Globus pallidus (tissue), 1 donor: ENCODE measurements around the gene MORN1.

ENCODE experiments used
- DNase-seq: peaks from one replicate; pipeline ENCODE4 v3.0.0-alpha.2; 2015; ENCODE audit warnings: low spot score

The MORN1 gene

GRCh38 chr1:2404890-2405511 is 13.6 kb upstream of the MORN1 start:
- no peak for DNase-seq

DNA sequence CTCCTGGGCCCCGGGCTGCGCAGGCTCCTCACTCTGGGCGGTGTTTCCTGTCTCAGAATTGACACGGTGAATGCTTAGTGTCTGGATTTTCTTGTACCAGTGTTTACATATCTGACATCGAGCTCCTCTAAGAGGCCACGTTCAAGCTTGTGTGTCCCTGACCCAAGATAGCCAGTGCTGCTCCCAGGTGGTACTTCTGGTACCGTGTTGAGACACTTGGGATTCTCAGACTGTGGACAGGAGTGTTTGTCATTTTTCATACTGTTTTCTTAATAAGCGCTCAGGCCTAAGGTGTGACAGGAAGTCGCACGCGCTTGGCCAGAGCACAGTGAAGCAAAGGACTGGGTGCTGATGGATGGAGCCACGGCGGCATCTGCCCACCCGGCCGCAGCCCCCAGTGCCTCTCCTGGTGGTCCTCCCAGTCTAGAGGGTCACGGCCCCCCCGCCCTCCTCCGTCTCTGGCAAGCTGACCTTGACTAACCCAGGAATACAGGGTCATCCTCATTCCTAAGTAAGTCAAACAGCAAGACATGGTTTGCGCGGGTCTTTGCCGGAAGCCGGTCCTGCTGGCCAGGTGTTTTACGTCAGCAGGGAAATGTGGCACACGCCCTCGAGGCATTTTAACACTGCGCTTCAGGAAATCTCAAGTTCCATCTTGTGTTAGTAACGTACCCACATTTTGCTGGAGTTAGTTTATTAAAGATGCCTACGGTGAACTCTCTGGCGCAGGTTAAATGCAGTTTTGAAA is 13.0 kb upstream of the MORN1 start:
- no peak for DNase-seq

DNA sequence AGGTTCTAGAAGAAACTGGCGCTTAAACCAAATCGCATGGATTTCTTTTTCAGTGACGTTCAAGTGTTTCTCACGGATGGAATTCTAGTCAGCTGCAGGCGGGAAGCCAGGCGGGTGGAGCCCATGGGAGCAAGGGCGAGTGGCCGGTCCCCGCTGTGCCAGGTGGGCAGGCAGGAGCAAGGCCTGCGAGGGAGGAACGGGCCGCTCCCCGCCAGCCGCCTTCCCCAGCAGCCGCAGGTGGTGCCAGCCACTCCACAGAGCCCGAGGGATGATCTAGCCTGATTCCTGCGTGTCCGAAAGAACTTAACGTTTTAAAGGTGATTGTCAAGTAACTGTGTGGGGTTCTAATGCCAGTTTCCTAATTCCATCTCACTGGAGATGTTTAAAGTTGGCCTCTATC is 11.9 kb upstream of the MORN1 start:
- no peak for DNase-seq

- DNase-seq, result no peak
These were observed 11.1 kb upstream of the MORN1 start for GRCh38 chr1:2402420-2402819.

DNA sequence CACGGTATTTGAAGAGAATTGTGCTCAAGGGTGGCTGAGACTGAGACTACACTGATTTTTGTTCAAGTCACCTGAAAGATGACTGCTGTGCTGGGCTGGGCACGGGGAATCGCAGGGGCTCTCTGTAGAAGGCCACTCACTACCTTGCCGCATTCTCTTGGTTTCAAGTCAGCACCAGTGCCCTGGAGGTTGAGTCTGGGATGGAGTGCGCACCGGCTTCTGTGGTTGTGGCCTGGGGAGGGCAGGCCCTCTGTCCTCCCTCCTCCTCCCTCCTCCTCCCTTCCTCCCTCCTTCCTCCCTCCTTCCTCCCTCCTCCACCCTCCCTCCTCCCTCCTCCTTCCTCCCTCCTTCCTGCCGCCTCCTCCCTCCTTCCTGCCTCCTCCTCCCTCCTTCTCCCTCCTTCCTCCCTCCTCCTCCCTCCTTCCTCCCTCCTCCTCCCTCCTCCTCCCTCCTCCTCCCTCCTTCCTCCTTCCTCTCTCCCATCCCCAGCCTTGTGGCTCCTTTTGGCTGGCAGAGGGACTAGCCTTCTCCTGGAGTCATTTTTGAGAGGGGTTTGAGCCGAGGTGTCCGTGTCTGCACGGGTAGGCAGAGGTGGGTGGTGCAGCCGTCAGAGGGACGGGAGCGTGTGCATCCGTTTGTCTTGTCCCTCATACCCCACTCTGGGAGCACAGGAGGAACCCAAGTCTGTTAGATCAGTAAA is 9.7 kb upstream of the MORN1 start:
- DNase-seq, result no peak

GRCh38 chr1:2400576-2400909 is 9.2 kb upstream of the MORN1 start:
- no peak for DNase-seq

- DNase-seq, result no peak
These were observed 8.7 kb upstream of the MORN1 start for GRCh38 chr1:2399890-2400575.

GRCh38 chr1:2398871-2399270 is 7.5 kb upstream of the MORN1 start:
- no peak for DNase-seq

DNA sequence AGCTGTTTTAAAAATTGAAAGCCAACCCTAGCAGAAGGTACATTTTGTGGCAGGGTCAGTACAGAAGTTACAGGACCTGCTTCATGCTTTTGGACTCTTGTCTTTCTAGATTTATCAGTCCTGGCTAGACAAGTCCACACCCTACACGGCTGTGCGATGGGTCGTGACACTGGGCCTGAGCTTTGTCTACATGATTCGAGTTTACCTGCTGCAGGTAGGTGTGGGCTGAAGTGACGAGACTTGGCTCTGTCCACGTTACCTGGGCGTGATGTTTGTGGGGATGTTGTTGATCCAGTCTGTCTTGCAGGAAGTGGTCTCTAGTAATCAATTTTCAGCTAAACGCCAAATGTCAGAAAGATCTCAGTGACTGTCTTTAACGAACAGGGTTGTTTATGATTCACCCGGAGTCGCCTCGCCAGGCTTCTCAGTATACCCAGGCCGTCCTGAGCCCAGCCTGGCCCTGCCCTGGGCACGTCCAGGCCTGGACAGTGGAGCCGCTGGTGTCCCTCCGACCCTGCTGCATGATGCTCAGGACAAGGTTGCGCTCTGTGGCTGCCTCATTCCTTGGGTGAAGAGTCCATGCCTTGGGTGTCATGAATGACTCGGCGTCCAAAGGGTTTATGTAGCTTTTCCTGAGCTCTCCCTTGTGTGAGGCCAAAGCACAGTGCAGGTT is 5.8 kb upstream of the MORN1 start:
- no peak for DNase-seq

DNA sequence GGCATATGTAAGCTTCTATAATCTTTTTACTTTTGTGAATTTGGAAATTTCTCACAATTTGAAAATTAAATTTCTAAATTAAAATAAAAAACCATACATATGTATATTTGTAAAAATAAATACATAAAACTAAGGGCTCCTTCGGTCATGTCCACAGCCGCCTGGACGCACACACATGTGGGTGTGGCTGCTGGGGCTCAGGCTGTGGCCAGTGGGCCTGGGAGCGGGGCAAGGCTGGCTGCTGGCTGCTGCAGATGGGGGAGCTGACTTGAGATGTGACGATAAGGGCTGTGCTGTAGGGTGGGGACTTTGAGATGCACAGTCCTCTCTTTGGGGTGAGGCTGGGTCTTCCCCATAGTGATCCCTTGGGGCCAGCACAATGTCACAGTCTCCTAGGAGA is 5.1 kb upstream of the MORN1 start:
- no peak for DNase-seq

- no peak for DNase-seq
These were observed 4.7 kb upstream of the MORN1 start for GRCh38 chr1:2396059-2396458.

DNA sequence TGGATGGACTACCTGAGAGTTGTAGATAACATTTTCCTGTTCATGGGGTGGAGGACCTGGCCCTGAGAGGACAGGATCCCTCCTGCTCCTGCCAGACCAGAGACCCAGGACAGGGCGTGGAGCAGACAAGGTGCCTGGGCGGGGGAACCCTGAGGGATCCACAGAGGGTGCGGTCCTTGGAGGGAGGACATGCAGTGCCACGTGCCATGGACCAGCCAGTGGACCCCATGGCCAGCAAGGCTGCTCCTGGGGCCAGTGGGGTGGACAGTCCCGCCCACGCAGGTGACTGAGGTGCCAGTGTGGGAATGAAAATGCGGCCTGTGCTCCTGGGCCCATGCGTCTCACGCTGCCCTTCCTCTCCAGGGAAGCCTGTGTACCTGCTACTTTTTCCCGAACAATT is 3.9 kb upstream of the MORN1 start:
- no peak for DNase-seq

DNA sequence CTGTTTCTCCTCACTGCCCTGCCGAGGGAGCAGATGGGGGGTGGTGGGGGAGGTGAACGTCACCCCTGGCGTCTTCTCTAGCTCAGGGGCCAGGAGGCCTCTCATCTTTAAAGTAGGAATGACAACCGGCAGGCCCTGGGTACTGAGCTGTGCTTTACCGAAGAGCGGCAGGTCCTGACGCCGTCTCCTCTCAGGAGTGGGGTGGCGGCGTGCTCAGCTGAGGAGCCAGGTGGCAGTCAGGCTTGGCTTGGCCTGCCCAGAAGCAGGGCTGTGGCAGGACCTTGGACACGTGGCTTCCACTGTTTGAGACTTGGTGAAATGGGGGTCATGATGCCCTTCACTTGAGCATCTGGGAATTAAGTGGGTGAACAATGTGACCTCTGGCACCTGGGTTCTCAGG is 3.4 kb upstream of the MORN1 start:
- DNase-seq, result no peak

- DNase-seq, result no peak
These were observed 2.9 kb upstream of the MORN1 start for GRCh38 chr1:2394220-2394619.

DNA sequence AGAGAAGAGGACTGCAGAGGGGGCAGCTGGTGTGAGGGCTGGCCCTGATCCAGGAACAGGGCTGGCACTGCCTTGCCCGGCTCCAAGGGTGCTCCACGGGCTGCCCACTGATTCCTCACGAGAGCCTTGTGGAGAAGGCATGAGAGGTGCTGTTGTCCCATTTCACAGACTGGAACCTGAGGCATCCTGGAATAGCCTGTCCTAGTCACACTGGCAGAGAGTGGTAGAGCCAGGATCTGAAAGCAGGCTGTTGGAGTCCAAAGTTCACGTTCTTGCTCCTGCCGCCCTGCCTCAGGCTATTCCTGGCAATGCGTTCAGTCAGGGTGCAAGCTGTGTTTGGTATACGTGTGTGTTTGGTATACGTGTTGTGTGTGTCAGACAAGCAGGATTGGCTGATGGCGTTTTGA is 2.1 kb upstream of the MORN1 start:
- DNase-seq, result no peak

GRCh38 chr1:2392686-2393085 is 1.3 kb upstream of the MORN1 start:
- no peak for DNase-seq

DNA sequence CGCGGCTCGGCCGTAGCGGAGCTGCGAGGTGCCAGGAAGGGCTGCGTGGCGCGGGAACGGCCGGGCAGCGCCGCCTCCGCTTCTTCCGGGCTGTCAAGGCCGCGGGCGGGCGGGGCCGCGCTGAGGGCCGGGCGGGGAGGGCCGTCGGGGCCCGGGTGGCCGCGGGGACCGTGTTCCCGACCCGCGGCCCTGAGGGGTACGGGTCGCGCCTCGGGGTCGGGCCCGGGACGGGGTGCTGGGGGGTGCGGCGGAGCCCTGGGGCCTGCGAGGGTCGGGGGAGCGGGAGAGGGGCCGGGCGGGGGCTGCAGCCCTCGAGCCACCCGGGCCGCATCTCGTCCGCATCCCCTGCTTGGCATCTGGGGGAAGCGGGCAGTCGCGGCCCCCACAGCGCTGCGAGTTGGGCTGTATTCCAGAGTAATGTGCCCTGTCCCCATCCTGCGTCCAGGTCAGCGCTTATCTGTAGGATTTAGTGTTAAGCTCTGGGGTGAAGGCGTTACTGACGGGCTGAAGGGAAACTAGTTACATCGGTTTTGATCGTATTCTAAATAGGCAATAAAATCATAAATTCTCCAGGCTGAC is 666 bp upstream of the MORN1 start:
- no peak for DNase-seq

GRCh38 chr1:2389644-2390043 is 1.7 kb downstream of the MORN1 start:
- DNase-seq, result no peak

DNA sequence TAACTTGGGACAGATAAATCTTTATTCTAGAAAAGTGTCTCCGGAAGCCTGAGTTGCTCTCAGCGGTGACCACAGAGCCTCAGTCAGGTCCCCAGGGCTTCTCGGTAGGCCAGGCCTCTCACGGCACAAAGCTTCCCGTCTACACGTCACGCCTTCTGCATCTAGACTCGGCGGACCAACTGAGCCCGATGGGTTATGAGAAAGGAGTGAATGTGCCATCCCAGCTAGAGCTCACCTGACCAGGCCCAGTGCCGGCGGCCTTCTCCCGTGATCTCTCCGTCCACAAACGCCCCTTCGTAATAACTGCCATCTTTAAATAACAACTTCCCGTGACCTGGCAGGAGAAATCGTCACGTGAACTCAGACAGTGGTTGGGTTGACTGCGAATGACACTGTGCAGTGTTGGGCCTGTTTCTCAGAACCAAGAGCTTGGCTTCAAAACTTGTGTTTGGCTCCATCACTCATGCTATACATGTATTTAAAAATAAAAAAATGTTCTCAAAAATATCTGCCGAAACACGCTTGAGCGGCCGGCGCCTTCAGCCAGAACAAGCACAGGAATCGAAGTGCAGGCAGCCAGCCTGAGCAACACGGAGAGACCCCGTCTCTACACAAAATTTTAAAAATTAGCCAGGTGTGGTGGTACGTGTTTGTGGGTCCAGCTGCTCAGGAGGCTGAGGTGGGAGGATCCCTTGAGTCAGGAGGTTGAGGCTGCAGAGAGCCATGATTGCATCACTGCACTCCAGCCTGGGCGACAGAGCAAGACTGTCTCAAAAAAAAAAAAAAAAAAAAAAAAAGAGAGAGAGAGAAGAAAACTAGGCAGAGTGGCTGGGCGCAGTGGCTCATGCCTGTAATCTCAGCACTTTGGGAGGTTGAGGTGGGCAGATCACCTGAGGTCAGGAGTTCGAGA is 3.1 kb downstream of the MORN1 start:
- DNase-seq, result no peak

GRCh38 chr1:2386636-2387611 is 4.4 kb downstream of the MORN1 start:
- no peak for DNase-seq
